ENCODE results near the gene SMIM30.

DNA sequence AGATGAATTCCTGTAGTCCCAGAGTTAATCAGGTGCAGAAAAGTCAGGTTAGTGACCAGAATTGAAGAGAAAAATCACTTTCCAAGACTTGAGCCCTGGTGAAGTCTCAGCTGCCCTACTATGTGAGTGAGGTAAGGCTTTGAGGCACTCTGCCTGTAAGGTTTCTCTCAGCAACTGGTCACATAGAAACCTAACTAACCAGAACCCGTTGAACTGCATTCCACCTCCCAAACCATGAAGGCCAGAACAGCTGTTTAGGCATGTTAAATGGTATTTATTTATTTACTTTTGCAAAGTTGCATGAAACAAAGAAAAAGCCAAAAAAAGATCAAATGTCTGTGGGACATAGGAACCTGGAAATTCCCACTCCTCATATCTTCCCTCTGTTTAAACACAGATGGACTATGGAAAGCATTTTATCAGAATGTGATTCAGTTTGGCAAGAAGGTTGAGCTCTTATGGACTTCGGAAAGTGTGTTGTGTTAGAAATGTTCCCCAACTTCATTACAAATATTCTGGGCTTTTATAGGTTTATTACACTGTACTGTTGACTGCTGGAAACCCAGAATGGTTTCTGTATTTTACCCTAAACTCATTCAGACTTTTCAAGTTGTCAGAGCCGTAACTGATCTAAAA is 19.0 kb downstream of the SMIM30 start:
- TF ChIP-seq, protein P1, sequence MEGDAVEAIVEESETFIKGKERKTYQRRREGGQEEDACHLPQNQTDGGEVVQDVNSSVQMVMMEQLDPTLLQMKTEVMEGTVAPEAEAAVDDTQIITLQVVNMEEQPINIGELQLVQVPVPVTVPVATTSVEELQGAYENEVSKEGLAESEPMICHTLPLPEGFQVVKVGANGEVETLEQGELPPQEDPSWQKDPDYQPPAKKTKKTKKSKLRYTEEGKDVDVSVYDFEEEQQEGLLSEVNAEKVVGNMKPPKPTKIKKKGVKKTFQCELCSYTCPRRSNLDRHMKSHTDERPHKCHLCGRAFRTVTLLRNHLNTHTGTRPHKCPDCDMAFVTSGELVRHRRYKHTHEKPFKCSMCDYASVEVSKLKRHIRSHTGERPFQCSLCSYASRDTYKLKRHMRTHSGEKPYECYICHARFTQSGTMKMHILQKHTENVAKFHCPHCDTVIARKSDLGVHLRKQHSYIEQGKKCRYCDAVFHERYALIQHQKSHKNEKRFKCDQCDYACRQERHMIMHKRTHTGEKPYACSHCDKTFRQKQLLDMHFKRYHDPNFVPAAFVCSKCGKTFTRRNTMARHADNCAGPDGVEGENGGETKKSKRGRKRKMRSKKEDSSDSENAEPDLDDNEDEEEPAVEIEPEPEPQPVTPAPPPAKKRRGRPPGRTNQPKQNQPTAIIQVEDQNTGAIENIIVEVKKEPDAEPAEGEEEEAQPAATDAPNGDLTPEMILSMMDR (IDR thresholded peaks at IDR 0.05) = no peak
- TF ChIP-seq POLR2A (IDR thresholded peaks at IDR 0.05) = no peak
